D721Med (cell line): ENCODE data around the gene MGAT3.
A peak's percentile ranks its signal among the peaks of the same experiment; 100 is the strongest.

ENCODE experiments used
- DNase-seq: peaks from one replicate; pipeline ENCODE4 v3.0.0; 2011; ENCODE audit warnings: low spot score; ENCODE audit not compliant: insufficient read length
- FAIRE-seq: peaks from 2 replicates; lab custom pipeline; 2011; peaks lifted over from hg19 to GRCh38; lab: Jason Lieb, UNC
- TF ChIP-seq, protein P1 (sequence below): IDR thresholded peaks from 2 replicates; pipeline ENCODE4 v1.5.1; 2012; ENCODE audit warnings: mild to moderate bottlenecking, control low read depth; ENCODE audit not compliant: insufficient read depth; ENCODE audit errors: missing control alignments

MGAT3 gene

DNA sequence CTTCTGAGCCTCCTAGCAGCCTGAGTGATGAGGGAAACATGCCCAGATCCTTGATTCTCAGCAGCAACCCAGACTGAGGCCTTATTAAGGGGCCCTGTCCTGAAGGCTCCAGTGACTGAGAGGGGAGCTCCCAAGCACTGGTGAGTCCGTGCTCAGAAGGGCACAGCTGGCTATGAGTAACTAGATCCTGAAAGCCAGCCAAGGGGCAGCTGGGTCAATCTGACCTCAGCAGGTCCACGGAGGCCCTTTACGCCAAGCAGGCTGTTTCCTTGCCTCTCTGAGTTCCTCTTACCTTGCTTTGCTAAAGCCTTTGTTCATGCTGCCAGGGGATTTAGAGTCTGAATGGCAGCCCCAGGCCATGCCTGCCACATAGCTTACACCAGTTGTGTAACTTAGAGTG is 26.0 kb downstream of the MGAT3 start:
- TF ChIP-seq, protein P1, sequence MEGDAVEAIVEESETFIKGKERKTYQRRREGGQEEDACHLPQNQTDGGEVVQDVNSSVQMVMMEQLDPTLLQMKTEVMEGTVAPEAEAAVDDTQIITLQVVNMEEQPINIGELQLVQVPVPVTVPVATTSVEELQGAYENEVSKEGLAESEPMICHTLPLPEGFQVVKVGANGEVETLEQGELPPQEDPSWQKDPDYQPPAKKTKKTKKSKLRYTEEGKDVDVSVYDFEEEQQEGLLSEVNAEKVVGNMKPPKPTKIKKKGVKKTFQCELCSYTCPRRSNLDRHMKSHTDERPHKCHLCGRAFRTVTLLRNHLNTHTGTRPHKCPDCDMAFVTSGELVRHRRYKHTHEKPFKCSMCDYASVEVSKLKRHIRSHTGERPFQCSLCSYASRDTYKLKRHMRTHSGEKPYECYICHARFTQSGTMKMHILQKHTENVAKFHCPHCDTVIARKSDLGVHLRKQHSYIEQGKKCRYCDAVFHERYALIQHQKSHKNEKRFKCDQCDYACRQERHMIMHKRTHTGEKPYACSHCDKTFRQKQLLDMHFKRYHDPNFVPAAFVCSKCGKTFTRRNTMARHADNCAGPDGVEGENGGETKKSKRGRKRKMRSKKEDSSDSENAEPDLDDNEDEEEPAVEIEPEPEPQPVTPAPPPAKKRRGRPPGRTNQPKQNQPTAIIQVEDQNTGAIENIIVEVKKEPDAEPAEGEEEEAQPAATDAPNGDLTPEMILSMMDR, result no peak
- DNase-seq (no peak), FAIRE-seq (no peak)

DNA sequence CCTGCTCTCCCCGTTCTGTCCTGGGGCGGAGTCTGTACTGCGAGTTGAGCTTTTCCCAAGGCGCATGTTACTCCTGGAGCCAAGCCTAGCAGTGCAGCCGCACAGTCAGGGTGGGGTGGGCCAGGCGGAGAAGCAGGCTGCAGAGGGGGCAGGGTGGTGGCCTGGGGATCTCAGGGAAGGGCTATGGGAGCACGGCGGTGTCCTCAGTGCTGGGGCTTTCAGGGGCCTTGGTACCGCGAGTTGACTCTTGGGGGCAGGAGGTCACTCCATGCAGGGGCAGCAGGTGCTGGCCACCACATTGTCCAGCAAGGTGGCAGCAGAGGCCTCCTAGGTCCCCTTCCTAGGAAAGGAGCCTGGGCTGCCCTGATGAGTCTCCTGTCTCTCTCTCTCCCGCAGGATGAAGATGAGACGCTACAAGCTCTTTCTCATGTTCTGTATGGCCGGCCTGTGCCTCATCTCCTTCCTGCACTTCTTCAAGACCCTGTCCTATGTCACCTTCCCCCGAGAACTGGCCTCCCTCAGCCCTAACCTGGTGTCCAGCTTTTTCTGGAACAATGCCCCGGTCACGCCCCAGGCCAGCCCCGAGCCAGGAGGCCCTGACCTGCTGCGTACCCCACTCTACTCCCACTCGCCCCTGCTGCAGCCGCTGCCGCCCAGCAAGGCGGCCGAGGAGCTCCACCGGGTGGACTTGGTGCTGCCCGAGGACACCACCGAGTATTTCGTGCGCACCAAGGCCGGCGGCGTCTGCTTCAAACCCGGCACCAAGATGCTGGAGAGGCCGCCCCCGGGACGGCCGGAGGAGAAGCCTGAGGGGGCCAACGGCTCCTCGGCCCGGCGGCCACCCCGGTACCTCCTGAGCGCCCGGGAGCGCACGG is 30.4 kb downstream of the MGAT3 start:
- DNase-seq, result no peak
- TF ChIP-seq, protein P1, result no peak
- FAIRE-seq, result no peak

DNA sequence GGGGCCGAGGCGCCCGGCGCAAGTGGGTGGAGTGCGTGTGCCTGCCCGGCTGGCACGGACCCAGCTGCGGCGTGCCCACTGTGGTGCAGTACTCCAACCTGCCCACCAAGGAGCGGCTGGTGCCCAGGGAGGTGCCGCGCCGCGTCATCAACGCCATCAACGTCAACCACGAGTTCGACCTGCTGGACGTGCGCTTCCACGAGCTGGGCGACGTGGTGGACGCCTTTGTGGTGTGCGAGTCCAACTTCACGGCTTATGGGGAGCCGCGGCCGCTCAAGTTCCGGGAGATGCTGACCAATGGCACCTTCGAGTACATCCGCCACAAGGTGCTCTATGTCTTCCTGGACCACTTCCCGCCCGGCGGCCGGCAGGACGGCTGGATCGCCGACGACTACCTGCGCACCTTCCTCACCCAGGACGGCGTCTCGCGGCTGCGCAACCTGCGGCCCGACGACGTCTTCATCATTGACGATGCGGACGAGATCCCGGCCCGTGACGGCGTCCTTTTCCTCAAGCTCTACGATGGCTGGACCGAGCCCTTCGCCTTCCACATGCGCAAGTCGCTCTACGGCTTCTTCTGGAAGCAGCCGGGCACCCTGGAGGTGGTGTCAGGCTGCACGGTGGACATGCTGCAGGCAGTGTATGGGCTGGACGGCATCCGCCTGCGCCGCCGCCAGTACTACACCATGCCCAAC is 31.2 kb downstream of the MGAT3 start:
- DNase-seq (no peak), FAIRE-seq (no peak)
- TF ChIP-seq, protein P1, result no peak

DNA sequence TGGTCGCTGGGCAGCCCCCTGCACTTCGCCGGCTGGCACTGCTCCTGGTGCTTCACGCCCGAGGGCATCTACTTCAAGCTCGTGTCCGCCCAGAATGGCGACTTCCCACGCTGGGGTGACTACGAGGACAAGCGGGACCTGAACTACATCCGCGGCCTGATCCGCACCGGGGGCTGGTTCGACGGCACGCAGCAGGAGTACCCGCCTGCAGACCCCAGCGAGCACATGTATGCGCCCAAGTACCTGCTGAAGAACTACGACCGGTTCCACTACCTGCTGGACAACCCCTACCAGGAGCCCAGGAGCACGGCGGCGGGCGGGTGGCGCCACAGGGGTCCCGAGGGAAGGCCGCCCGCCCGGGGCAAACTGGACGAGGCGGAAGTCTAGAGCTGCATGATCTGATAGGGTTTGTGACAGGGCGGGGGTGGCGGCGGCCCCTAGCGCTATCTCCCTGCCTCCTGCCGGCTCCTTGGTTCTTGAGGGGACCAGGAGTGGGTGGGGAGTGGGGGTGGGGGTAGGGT is 31.8 kb downstream of the MGAT3 start:
- DNase-seq (no peak), FAIRE-seq (no peak)
- TF ChIP-seq, protein P1, result no peak

DNA sequence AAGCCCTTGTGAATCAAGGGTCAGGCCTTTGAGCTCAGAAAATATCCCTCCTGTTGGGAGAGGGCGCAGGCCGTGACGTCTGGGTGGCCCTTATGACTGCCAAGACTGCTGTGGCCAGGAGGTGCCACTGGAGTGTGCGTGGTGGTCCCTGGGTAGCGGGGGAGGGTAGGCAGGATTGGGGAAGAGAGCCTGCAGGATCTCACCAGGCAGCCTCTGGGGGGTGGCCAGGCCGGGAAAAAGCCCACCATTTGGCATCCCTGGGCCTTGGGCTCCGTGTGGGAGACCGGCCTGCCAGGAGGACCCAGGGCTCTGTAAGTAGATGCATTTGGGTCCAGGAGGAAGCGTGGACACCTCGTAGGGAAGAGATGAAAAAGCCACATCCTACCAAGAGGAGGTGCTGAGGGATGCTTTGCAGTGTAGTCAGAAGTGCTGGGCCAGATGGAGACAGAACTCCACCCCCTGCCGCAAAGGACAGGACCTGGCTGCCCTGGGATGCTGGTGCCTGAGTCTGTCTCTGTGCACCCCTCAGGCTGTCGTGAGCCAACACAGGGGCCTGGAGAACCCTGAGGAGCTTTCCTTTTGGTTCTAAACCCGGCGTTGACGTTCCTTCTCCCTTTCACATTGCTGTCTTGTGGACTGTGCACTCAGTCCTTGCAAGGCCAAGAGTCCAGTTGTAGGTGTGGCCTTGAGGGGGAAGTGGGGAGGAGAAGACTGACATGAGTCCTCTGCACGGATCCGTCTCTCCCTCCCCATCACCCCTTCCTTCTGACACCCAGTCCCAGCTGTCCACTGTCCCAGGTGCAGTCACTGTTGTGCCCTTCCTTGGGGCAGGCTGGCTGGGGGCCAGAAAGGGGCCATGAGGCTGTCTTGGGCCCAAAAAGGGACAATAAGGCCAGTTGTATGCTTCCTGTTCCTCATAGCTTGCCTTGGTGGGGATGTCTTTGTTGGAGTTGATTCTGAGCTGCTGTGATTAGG is 32.6 kb downstream of the MGAT3 start:
- DNase-seq, result no peak
- TF ChIP-seq, protein P1, result no peak
- FAIRE-seq, result no peak

DNA sequence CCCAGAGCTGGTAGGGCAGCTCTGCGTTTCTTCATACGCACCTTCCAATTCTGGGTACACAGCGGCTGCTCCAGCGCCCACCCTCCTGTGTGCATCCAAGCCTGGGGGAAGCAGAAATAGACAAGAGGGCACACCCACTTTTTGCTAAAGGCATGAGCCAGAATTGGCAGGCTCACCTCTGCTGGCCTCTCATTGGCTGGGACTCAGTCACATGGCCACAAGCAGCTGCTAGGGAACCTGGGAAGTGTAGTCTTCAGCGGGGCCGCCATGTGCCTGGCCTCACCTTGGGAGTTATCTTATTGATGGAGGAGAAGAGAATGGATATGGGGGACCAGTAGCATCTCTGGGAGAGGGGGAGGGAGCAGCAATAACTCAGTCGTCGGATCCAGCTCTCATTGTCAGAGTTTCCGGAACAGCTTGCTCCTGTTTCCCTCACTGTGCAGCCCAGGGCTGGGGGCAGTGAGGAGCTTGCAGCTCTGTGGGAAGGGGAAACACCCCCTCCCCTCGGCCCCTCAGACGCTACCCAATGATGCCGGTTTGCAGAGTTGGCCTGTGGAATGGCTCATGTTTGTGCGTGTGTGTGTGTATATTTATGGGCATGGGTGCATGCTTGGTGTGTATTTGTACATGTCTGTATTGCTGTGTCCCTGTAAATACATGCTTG is 33.5 kb downstream of the MGAT3 start:
- TF ChIP-seq, protein P1, result no peak
- DNase-seq (peak; percentile 70), FAIRE-seq (no peak)
